Measurements from ENCODE around the gene RBM14. TPM values are rescaled to one million over a fixed set of nuclear protein-coding genes. Genes with fewer than 3 reads are reported as not detected.

The RBM14 gene
- total RNA-seq, 2 experiments from 2014 or later = 168 to 182 TPM

GRCh38 chr11:66653123-66653522, 36.7 kb downstream of the RBM14 start:
- no peaks in the 10 kb centered on the region for H3K27me3 Mint-ChIP-seq (ENCODE audit: low read depth)
- no peak for ATAC-seq

DNA sequence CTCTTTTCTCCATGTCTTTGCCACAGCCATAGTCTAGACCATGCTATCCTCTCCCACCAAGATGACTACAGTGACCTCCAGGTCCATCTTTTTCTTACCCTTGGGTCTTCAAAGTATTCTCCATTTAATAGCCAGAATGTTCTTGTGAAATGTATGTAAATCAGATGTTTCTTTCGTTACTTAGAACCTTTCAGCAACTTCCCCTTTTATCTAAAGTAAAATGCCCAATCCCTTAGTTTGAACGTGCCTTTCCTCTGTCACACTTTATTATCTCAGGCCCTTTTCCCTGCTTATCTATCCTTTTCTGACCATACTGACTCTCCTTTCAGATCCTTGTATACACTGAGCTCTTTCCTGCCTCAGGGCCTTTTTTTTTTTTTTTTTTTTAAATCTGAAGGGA, 43.3 kb downstream of the RBM14 start:
- POLR2A ChIA-PET = interaction anchor here (0.9 to 1.3 kb wide), 3 partner anchors 22 to 43 kb away, joined by 3 read pairs; no protein-coding TSS in a partner anchor
- Mint-ChIP-seq H3K27ac (peak overlapping the region; percentile 28), H3K9me3 (ENCODE audit: insufficient read depth) (no peaks in the 10 kb centered on the region), H3K36me3 (ENCODE audit: low read depth) (peaks cover 43% of the 10 kb centered on the region), H3K27me3 (ENCODE audit: low read depth) (no peaks in the 10 kb centered on the region), H3K4me3 (no peak overlapping the region), H3K4me1 (ENCODE audit: low read depth) (peaks cover 5% of the 10 kb centered on the region)
- CTCF ChIA-PET = interaction anchor here (0.8 to 4.5 kb wide), 2 partner anchors 18 to 41 kb away, joined by 3 to 16 read pairs; partner anchors contain the start of gene RBM4B
- DNase-seq = no peak
- no peak for ATAC-seq

More at GRCh38 chr11:66653123-66653522, 36.7 kb downstream of the RBM14 start:
- DNase-seq = no peak
- no peaks in the 10 kb centered on the region for H3K9me3 Mint-ChIP-seq (ENCODE audit: insufficient read depth)
- no peak overlapping the region for H3K4me3 Mint-ChIP-seq
- ChIA-PET CTCF (interaction anchor here (1.0 to 1.7 kb wide), 2 partner anchors 25 to 267 kb away, joined by 3 to 6 read pairs; partner anchors contain the start of gene RBM4B), POLR2A (interaction anchor here (1.0 to 1.5 kb wide), 3 partner anchors 15 to 37 kb away, joined by 3 to 5 read pairs (median 4); partner anchors contain the start of gene RBM4)
- peaks cover 52% of the 10 kb centered on the region for H3K36me3 Mint-ChIP-seq (ENCODE audit: low read depth)
- peaks cover 3% of the 10 kb centered on the region for H3K4me1 Mint-ChIP-seq (ENCODE audit: low read depth)
- H3K27ac Mint-ChIP-seq = no peak overlapping the region

DNA sequence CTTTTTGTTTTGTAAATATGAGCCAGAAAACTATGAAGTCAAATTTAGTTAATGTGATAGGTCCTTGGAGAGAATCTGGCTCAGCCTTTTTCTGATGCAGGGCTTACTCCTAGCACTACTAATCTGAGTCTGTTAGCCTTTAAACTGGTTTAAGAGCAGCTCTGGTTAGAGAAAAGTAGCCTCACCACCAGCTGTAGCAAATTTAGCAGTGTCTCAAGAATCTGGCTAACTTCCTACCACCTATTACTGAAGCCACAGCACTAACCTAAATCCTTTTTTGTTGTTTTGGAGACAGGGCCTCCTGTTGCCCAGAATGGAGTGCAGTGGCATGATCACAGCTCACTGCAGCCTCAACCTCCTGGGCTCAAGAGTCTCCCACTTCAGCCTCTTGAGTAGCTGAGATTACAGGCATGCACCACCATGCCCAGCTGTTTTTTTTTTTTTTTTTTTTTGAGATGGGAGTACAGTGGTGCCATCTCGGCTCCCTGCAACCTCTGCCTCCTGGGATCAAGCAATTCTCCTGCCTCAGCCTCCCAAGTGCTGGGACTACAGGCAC, 47.4 kb downstream of the RBM14 start:
- no peak for ATAC-seq
- H3K9me3 Mint-ChIP-seq (ENCODE audit: insufficient read depth) = no peaks in the 10 kb centered on the region
- peaks cover 61% of the 10 kb centered on the region for H3K36me3 Mint-ChIP-seq (ENCODE audit: low read depth)
- ChIA-PET CTCF (interaction anchor here (0.9 to 3.9 kb wide), 4 partner anchors 9 to 73 kb away, joined by 3 to 19 read pairs (median 4); partner anchors contain the start of gene RBM4B), POLR2A (no interaction called here)
- no peaks in the 10 kb centered on the region for H3K27me3 Mint-ChIP-seq (ENCODE audit: low read depth)
- DNase-seq = no peak
- H3K4me3 Mint-ChIP-seq = no peak overlapping the region
- peaks cover 5% of the 10 kb centered on the region for H3K4me1 Mint-ChIP-seq (ENCODE audit: low read depth)
- no peak overlapping the region for H3K27ac Mint-ChIP-seq

DNA sequence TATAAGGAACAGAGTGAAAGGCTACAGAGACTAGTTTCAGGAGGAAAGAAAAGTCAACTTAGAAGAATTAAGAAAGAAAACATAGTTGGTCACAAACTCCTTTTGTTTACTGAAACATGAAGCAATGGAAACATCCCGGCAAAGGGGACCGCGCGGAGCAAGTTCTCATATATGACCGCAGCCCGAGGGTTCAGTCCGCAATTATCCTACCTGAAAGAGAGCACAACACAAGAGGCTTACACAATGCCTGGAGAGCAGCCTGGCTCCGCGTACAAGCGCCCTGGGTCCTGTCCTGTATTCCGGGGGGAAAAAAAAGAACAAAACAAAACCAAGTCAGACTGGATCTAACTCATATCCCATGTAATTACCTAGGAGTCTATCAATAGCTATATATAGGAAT, 48.9 kb downstream of the RBM14 start:
- Mint-ChIP-seq H3K27ac (no peak overlapping the region), H3K27me3 (ENCODE audit: low read depth) (no peaks in the 10 kb centered on the region), H3K4me1 (ENCODE audit: low read depth) (peaks cover 12% of the 10 kb centered on the region), H3K36me3 (ENCODE audit: low read depth) (peaks cover 61% of the 10 kb centered on the region), H3K4me3 (no peak overlapping the region), H3K9me3 (ENCODE audit: insufficient read depth) (no peaks in the 10 kb centered on the region)
- POLR2A ChIA-PET = interaction anchor here (0.6 to 1.3 kb wide), 3 partner anchors 13 to 294 kb away, joined by 3 to 7 read pairs (median 3); partner anchors contain the start of genes RBM4B and SLC29A2
- CTCF ChIA-PET = interaction anchor here (0.7 to 3.9 kb wide), 3 partner anchors 12 to 154 kb away, joined by 3 to 19 read pairs (median 3); partner anchors contain the start of gene RBM4B
- no peak for ATAC-seq
- no peak for DNase-seq

DNA sequence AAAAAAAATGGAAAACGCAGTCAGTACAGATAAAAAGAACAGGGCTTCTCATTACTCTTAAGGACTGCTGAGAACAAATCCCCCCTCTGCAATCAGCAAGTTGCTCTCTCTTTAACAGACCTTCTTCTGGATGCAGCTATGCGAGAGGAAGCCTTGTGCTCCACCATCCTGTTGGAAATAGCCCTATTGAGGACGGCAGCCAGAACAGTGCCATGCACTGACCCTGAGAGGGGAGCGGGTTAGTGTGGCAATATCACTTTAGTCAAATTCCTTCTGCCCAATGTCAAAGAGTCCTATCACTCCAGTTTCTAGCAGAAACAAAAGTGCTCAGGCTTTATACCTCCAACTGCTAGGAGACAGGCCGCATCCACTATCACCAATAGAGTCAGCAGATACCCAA, 54.4 kb downstream of the RBM14 start:
- ChIA-PET CTCF (interaction anchor here (1.2 kb wide), 1 partner anchor 79 kb away, joined by 5 read pairs; no protein-coding TSS in a partner anchor), POLR2A (no interaction called here)
- Mint-ChIP-seq H3K27me3 (ENCODE audit: low read depth) (no peaks in the 10 kb centered on the region), H3K4me3 (no peak overlapping the region), H3K27ac (no peak overlapping the region), H3K9me3 (ENCODE audit: insufficient read depth) (no peaks in the 10 kb centered on the region), H3K36me3 (ENCODE audit: low read depth) (peaks cover 48% of the 10 kb centered on the region), H3K4me1 (ENCODE audit: low read depth) (peaks cover 24% of the 10 kb centered on the region)
- ATAC-seq (no peak), DNase-seq (no peak)

GRCh38 chr11:66674964-66675602, 58.7 kb downstream of the RBM14 start:
- Mint-ChIP-seq H3K4me1 (ENCODE audit: low read depth) (peaks cover 42% of the 10 kb centered on the region), H3K9me3 (ENCODE audit: insufficient read depth) (no peaks in the 10 kb centered on the region), H3K4me3 (peak overlapping the region; percentile 15), H3K27ac (no peak overlapping the region), H3K36me3 (ENCODE audit: low read depth) (peaks cover 30% of the 10 kb centered on the region), H3K27me3 (ENCODE audit: low read depth) (no peaks in the 10 kb centered on the region)
- CTCF ChIA-PET = interaction anchor here (0.6 to 1.0 kb wide), 2 partner anchors 23 to 97 kb away, joined by 3 read pairs; no protein-coding TSS in a partner anchor
- POLR2A ChIA-PET = no interaction called here
- no peak for ATAC-seq
- DNase-seq = no peak

GRCh38 chr11:66676282-66676919, 60.0 kb downstream of the RBM14 start:
- H3K27ac Mint-ChIP-seq = peak overlapping the region; percentile 99
- H3K4me1 Mint-ChIP-seq (ENCODE audit: low read depth) = peaks cover 36% of the 10 kb centered on the region
- peaks cover 27% of the 10 kb centered on the region for H3K36me3 Mint-ChIP-seq (ENCODE audit: low read depth)
- no peak for ATAC-seq
- peak overlapping the region; percentile 95 for H3K4me3 Mint-ChIP-seq
- no peak for DNase-seq
- POLR2A ChIA-PET = interaction anchor here (1.0 to 3.1 kb wide), 7 partner anchors 31 to 166 kb away, joined by 3 to 40 read pairs (median 6); partner anchors contain the start of genes RBM14, RBM4 and RCE1
- CTCF ChIA-PET = interaction anchor here (0.9 to 3.9 kb wide), 19 partner anchors 12 to 388 kb away, joined by 3 to 70 read pairs (median 16); partner anchors contain the start of genes ACTN3, CCDC87, CCS and MRPL11
- H3K27me3 Mint-ChIP-seq (ENCODE audit: low read depth) = no peaks in the 10 kb centered on the region
- H3K9me3 Mint-ChIP-seq (ENCODE audit: insufficient read depth) = no peaks in the 10 kb centered on the region

Other genes starting within 250 kb of the RBM14 start
- 10 to 100 TPM; 10.0 to 11.1 TPM for gene SLC29A2, start 244.9 kb upstream of the RBM14 start, total RNA-seq
- under 1 TPM; 0.18 to 0.34 TPM for gene NPAS4, start 195.6 kb upstream of the RBM14 start, total RNA-seq
- gene MRPL11, start 177.8 kb upstream of the RBM14 start, total RNA-seq = 100 to 1,000 TPM in 1 of 2 experiments, 10 to 100 TPM in 1; 93.7 to 100 TPM
- 1 to 10 TPM; 5.1 to 5.8 TPM for gene PELI3, start 149.7 kb upstream of the RBM14 start, total RNA-seq
- 10 to 100 TPM; 73.3 to 79.1 TPM for gene DPP3, start 136.2 kb upstream of the RBM14 start, total RNA-seq
- gene BBS1, start 106.0 kb upstream of the RBM14 start, total RNA-seq = 10 to 100 TPM; 10.6 to 14.0 TPM
- 10 to 100 TPM; 15.5 to 15.9 TPM for gene ZDHHC24, start 70.6 kb upstream of the RBM14 start, total RNA-seq
- not detected for gene ACTN3, start 69.7 kb upstream of the RBM14 start, total RNA-seq
- gene CTSF, start 48.0 kb upstream of the RBM14 start, total RNA-seq = under 1 TPM; 0.70 to 0.90 TPM
- gene CCDC87, start 23.6 kb upstream of the RBM14 start, total RNA-seq = under 1 TPM; 0.55 to 0.70 TPM
- gene CCS, start 23.4 kb upstream of the RBM14 start, total RNA-seq = 10 to 100 TPM; 29.3 to 32.5 TPM
- 100 to 1,000 TPM; 118 to 121 TPM for gene RBM4, start 22.1 kb downstream of the RBM14 start, total RNA-seq
- gene RBM4B, start 61.3 kb downstream of the RBM14 start, total RNA-seq = 10 to 100 TPM; 18.7 to 21.5 TPM
- gene SPTBN2, start 112.6 kb downstream of the RBM14 start, total RNA-seq = under 1 TPM in 1 of 2 experiments, not detected in 1; 0.31 TPM
- 10 to 100 TPM; 23.1 to 27.3 TPM for gene RCE1, start 226.8 kb downstream of the RBM14 start, total RNA-seq
- gene LRFN4, start 240.4 kb downstream of the RBM14 start, total RNA-seq = 10 to 100 TPM; 24.6 to 28.3 TPM